NCI-H2081 treated with DMSO at 0.1 percent for 48 hours (cell line): ENCODE measurements around the gene NCCRP1.

Source experiments
- DNase-seq: peaks from one replicate; lab custom pipeline; 2025; lab: John Stamatoyannopoulos, UW

The NCCRP1 gene

GRCh38 chr19:39180749-39181148, 16.0 kb upstream of the NCCRP1 start:
- no peak for DNase-seq

DNA sequence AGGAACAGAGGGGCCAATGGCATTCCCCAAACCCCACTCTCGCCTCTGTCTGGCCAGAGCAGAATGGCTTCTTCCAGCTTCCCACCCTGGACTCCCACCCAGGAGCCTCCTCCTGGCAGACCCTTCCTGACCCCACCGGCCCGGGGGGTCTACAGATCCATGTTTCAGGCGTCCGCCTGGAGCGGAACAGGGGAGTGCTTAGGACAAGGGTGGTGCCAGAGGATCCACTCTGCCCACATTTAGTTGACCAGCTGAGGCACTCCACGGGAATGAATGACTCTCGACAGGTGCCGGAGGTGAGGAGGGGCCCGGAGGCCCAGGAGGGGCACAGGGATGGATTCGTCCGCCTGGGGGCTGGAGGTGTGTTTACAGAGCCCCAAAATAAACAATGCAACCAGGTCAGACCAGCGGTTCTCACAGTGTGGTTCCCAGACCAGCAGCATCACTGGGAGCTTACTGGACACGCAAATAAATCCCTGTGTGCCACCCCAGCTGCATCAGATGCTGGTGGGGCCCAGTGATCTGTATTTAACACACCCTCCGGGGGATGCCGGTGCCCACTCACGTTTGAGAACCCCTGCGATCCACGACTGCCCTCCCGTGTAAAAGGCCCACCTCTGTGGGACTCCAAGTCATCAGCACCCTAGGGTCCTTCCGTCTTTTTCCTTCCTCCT, 15.1 kb upstream of the NCCRP1 start:
- DNase-seq: no peak

GRCh38 chr19:39182174-39182505, 14.6 kb upstream of the NCCRP1 start:
- DNase-seq: no peak

- no peak for DNase-seq
These were observed 13.7 kb upstream of the NCCRP1 start for GRCh38 chr19:39183104-39183503.

DNA sequence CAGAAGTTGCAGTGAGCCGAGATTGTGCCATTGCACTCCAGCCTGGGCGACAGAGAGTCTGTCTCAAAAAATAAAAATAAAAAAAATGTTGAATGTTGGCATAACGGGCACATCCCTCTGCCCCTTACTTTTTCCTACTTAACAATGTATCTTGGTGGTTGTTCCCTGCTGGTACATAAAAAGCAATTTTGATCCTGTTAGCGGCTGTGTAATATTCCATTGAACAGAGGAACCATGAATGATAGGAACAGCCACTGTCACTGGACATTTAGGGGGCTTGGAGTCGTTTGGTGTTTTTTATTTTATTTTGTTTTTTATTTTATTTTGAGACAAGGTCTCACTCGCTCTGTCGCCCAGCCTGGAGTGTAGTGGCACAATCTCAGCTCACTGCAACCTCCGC, 10.4 kb upstream of the NCCRP1 start:
- DNase-seq: no peak

- DNase-seq: no peak
These were observed 9.2 kb upstream of the NCCRP1 start for GRCh38 chr19:39187552-39187943.

GRCh38 chr19:39188960-39189359, 7.8 kb upstream of the NCCRP1 start:
- DNase-seq: no peak

GRCh38 chr19:39190768-39191167, 6.0 kb upstream of the NCCRP1 start:
- no peak for DNase-seq

GRCh38 chr19:39192846-39193245, 3.9 kb upstream of the NCCRP1 start:
- DNase-seq: no peak

- no peak for DNase-seq
These were observed 3.0 kb upstream of the NCCRP1 start for GRCh38 chr19:39193803-39194202.

- DNase-seq: no peak
These were observed 1.8 kb upstream of the NCCRP1 start for GRCh38 chr19:39194832-39195542.

GRCh38 chr19:39195755-39196154, 1.0 kb upstream of the NCCRP1 start:
- DNase-seq: no peak

- DNase-seq: no peak
These were observed 444 bp upstream of the NCCRP1 start for GRCh38 chr19:39196320-39196719.

- DNase-seq: no peak
These were observed 1.0 kb downstream of the NCCRP1 start for GRCh38 chr19:39197808-39198207.

DNA sequence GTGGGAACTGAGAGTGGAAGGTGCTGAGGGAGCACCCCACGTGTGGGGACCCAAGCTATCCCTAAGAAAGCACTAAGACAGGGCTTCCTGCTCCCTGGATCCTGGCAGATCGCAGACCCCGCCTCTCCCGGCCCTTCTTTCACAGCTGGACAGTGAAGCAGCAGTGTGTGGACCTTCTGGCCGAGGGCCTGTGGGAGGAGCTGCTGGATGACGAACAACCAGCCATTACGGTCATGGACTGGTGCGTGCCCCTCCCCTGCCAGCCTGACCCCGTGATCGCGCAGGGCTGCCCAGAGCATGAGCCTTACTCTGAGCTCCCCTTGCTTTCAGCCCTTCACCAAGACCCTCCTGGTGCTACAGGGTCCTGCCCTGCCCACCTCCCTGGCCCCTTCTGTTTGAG, 2.3 kb downstream of the NCCRP1 start:
- no peak for DNase-seq

- DNase-seq: no peak
These were observed 3.5 kb downstream of the NCCRP1 start for GRCh38 chr19:39200066-39200802.

GRCh38 chr19:39200803-39201115, 4.0 kb downstream of the NCCRP1 start:
- no peak for DNase-seq

DNA sequence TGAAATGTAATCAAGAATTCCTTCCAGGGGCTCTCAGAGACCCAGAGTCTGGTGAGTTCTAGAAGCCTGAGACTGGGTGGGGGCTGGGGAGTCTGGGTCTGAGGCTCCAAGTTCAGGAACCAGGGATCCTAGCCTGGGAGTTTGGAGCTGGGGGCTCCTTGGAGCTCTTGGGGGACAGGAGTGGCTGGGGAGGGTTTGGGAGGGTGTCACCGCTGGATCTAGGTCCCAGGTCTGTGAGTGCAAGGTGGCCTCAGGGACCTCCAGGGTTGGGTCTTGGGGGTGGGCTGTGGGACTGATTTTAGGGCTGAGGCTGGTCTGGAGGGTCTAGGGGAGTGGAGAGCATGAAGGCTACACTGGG, 6.2 kb downstream of the NCCRP1 start:
- no peak for DNase-seq

- DNase-seq: no peak
These were observed 6.9 kb downstream of the NCCRP1 start, which contains the start of gene SYCN for GRCh38 chr19:39203372-39204341. Gene SYCN (minus strand): TSS chr19:39204263. CDS start chr19:39204254, 9 bp downstream.

GRCh38 chr19:39205449-39205764, 8.6 kb downstream of the NCCRP1 start:
- no peak for DNase-seq

GRCh38 chr19:39206122-39206521, 9.4 kb downstream of the NCCRP1 start:
- DNase-seq: no peak

- no peak for DNase-seq
These were observed 10.6 kb downstream of the NCCRP1 start for GRCh38 chr19:39207293-39207836.
